IPS-11a (cell line): ENCODE data around the gene RAPGEF5.
A peak's percentile ranks its signal among the peaks of the same experiment; 100 is the strongest.

ENCODE experiments used
- H3K4me3 ChIP-seq: one replicate; pipeline ENCODE4 v1.5.1; 2013; ENCODE audit warnings: low read depth, low read length, control low read depth

The RAPGEF5 gene

DNA sequence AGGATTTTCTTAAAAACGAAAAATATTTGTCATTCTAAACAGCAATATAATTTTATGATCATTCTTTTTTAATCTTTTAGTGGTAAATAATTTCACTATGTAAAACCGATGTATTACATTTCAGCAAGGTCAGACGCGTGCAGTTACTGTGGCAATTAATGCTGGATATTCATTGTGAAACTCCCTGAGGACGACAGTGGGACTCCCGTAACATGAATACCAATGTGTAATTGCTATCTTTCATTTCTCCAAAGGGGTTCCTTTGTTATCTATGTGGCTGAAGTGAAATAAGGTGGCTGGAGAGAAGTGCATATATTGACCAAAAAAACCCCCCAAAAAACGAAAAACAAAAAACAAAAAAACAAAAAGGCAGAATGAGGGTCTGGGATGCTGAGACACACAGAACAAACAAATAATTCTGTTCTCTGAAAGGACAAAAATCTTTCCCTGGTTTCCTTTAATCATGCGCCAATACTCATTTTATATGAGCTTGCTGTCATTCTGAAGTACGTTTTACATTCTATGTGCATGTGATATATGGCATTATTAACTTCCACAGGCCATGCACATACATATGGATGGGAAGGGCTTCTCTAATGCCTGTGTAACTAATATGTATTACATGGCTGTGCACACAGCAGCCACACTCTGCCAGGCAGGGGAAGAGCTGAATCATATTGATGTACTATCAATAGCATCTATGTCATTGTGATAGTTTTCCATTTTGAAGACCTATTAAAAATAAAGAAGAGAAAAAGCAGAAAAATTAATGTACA lies 161.4 kb downstream of the RAPGEF5 start:
- H3K4me3 ChIP-seq = no peak overlapping the region

DNA sequence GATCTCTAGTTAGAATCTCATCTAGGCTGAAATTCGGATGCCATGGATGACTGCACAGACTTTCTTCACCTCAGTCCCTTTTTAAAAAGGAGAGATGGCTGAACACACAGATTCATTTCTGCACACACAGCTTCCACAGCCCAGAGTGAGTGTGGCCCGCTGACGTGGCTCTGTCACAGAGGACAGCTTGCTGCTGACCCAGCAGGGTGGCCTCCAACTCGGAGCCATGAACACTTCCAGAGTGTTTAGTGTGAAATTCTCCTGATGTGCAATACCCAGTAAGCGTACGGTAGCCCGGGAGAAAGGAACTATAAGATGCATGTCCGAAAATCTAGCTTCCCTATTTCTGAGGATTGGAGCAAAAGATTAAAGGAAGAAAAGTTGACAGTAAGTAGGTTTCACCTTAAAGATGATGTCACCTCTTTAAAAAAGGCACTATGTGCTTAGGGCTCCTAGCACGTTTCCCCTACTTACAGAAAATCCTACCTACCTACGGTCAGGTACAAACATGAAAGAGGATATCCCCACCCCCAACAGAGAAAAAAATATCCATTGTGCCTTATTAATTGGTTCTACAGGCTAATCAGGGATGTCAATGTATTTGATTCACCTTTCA lies 162.2 kb downstream of the RAPGEF5 start:
- no peak overlapping the region for H3K4me3 ChIP-seq

DNA sequence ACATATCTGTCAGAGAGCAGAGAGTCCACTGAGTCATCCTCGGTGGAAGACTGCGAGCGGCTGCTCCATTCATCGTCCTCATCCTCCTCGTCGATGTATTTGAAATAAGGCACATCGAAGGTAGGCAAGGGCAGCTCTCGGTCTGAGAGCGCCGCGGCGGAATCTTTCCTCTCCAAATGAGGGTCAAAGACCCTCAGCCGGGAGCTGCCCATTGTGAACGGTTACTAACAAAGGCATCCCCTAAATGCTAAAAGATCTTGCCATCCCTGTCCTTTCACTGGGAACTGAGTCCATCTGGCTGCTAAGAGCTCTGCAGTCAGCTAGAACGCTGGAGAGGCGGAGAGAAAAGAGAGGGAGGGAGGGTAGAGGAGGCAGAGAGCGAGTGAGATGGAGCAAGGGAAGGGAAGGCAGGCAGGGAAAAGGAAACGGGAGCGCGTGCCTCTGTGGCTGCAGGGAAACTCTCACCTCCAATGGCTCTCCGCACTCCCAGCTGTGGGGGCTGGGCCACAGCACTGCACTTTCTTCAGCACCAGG lies 163.4 kb downstream of the RAPGEF5 start:
- peak overlapping the region; percentile 47 for H3K4me3 ChIP-seq

DNA sequence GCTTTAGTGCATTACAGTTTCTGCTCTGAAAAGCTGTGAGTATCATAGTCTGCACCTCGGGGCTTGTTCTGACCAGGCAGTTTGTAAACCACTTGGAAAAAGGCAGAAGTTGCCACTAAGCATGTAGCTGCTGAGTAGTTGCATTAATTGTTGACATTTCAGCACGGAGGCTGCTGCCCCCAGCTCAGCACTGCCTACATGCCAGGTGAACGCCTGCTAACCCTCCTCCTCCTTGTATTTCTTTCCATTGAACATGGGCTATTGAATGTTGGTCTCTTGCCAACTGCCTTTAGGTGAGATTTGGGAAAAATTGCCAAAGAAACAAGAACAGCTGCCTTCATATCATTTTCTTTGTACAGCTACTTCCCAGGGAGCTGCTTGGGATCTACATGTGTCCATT lies 164.2 kb downstream of the RAPGEF5 start:
- H3K4me3 ChIP-seq = no peak overlapping the region

DNA sequence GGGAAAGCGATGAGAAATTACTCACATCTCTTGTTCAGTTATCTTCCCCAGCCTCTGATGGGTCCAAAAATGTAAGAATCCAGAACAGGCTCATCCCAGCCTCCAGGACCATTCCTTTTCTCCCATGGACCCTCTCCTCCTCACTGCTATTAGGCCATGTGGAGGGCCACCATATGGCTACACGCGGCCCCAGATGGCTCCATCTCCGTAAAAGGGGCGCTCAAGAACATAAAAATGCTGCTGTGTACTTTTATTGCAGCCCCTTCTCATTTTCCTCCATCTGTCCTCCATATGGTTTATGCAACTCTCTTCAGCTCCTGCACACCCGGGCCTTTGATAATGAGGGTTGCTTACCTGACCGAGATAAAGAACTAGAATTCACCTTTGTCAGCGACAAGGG lies 166.2 kb downstream of the RAPGEF5 start:
- no peak overlapping the region for H3K4me3 ChIP-seq

DNA sequence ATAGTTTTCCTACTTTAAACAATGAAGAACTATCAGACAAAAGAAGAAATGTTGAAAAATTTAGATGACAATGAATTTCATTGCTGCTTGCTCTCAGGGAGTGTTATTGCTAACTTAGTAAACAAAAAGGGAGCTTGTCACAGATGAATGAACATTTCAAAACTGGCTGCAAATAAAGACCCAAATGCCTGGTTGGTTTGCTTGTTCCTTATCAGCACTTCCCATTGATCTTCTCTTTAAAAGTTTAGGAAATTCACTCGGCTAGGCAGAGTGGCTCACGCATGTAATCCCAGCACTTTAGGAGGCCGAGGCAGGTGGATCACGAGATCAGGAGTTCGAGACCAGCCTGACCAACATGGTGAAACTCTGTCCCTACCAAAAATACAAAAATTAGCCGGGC lies 167.2 kb downstream of the RAPGEF5 start:
- H3K4me3 ChIP-seq = no peak overlapping the region

DNA sequence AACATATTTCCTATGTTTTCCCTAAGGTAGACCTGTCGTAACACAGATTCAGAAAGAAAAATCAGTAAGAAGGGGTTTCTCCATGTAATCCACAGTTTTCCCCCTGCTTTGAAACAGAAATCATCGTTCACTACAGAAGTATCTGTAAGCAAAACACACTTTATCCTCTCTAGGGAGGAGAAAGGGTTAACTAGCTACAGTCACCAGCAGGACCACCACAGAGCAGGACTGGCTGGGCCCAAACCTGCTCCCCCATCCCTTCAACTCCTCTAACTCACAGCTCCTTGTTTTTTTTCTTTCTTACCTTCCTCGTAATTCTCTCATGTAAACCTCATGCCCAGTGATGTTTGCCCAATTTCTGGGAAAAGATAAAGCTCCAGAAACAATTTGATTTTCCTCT lies 167.7 kb downstream of the RAPGEF5 start:
- no peak overlapping the region for H3K4me3 ChIP-seq

DNA sequence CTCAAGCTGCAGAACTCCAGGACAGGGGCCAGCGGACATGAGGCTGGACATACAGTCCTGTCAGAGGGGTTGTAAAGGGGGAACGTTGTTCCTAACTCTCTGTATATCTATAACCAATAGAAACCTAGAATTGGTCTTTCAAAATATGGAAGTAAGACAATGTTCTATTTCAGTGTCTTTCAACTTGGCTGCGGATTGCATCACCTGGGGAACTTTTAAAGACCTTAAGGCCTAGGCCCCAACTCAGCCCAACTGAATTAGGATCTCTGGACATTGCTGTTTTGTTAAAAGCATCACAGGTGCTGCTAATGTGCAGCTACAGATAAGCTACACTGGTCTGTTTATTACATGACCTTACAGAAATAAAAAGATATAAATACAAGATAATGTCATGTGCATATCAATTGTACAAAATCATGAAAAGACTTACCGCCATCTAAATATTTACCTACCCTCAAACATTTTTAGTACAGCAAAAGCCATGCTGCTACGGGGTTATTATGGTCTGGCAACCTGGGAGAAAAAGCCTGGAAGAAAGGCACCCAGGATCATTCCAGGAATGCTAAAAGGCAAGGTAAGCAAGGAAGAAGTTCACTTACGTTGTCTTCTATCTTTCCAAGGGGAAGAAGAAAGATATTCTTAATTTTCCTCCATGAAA lies 169.1 kb downstream of the RAPGEF5 start:
- no peak overlapping the region for H3K4me3 ChIP-seq

DNA sequence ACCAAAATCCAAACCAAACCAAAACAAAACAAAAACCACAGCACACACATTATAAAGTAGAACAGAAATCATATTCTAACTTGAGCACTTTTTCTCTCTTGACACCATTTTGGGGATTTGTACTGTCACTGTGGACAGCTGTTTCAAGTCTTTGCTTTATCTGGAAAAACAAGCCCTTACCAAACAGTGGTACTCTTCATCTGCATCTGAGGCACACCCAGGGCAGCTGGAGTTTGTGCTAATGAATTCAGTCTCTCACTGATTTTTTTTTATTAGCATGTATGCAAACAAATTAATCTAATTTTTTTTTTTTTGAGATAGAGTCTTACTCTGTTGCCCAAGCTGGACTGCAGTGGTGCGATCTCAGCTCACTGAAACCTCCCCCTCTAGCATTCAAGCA lies 171.4 kb downstream of the RAPGEF5 start:
- H3K4me3 ChIP-seq = no peak overlapping the region

DNA sequence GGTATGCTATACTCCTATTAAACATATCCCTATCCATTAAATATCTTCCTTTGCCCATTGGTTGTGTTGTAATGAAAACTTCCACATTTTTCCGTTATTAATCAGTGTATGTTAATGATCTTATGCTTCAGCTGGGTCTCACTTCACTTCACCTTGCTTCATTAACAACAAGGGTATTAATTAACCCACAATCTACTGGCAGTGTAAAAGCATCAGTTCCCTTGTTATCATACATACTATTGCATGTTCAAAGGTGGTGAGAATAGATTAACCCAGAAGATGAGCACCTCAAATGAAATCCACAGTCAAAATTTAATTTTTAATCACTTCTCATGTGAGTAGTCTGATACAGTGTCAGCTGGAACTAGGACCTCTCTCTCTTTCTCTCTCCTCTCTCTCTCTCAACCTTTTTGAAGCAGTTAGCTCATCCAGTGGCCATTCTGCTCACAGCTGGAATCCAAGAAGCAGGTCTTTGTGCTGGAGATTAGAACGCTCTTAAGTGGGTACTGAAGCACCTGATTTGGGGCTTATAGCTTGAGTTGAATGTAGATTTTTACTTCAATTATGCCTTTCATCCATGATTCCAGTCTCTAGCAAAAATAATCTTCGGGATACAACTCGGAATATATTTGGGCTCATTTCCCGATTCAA lies 172.3 kb downstream of the RAPGEF5 start:
- no peak overlapping the region for H3K4me3 ChIP-seq

DNA sequence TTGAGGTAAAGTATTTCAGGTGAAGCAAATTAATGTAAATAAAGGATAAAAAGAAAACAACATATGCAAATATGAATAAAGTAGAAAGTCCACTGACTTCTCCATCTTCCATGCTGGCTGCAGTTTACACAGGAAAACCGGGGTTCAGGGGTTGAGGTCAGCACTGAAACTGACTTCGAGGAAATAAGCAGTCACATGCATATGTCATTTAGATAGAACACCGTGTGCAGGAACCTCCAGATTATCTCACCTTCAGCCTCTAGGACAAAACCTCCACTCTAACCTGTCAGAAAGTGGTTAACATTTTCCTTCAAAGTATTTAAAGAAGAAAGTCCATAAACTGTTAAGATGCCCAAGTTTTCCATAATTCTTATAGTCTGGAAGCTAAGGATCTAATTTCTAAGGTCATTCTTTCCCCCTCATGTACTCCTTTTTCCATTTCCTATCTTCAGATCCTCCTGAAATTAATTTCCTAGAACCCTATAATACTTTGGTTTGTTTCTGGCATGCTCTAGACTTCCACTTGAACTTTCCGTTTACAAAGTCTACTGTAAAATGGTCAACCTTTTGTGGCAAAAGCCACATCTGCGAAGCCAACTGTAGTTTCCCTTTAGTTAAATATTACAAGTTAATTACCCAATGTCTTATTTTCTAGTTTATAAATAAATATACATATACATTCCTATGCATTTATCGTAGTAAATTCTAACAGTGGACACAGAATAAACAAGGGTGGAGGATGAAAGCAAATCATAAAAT lies 173.3 kb downstream of the RAPGEF5 start:
- no peak overlapping the region for H3K4me3 ChIP-seq

DNA sequence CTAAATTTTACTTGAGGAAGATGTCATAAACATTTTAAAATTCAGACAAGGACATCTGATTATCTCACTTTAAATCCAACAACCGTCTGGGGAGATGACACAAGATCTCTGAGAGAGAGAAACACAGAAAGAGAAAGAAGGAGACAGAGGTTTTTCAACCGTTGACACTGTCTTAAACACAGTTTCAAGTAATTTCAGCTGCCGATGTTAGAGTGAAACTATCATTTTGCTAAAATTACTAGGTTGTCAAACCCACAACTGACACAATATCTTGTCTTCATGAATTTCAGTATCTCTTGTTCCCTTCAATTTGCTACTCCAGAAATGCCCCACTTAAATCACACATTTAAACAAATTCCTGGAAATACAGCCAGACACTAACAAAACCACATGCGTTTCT lies 174.8 kb downstream of the RAPGEF5 start:
- H3K4me3 ChIP-seq = no peak overlapping the region

DNA sequence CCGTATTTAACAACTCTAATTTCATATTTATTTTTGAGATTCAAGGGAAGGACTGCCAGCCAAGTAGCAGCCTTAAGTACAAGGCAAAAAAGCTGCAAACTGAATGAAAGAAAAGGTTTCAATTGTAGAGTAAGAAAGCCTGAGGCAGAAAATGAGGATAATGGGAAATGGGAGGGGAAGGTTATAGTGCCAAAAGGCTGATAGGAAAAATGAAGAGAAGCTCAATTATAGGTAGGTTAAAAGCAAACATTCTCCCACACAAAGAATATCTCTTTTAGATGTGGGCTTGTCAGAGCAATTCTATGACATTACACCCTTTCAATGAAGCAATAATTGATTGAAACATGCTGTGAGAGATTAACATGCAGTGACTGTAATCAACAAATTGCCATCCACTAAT lies 175.3 kb downstream of the RAPGEF5 start:
- H3K4me3 ChIP-seq = no peak overlapping the region

DNA sequence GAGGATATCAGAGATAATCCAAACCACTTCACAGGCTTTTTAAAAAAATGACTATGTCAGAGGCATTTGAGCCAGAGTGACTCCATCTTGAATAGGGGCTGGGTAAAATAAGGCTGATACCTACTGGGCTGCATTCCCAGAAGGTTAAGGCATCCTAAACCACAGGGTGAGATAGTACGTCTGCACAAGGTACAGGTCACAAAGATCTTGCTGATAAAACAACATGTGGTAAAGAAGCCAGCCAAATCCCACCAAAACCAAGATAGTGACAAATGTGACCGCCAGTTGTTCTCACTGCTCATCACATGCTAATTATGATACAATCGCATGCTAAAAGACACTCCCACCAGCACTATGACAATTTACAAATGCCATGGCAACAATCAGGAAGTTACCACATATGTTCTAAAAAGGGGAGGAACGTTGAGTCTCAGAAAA lies 177.5 kb downstream of the RAPGEF5 start:
- no peak overlapping the region for H3K4me3 ChIP-seq

DNA sequence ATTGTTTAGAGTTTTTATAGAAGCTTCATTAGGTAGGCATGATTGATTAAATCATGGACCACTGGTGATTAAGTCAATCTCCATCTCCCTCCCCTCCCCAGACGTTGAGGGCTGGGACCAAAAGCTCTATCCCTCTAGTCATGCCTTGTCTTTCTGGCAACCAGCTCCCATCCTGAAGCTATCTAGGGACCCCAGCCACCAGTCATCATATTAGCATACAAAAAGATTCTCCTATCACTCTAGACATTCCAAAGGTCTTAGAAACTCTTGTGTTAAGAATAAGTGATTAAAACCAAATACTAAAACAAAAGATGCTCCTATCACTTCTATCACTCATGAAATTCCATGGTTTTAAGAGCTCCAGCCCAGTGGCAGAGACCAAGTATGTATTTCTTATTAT lies 178.2 kb downstream of the RAPGEF5 start:
- no peak overlapping the region for H3K4me3 ChIP-seq

DNA sequence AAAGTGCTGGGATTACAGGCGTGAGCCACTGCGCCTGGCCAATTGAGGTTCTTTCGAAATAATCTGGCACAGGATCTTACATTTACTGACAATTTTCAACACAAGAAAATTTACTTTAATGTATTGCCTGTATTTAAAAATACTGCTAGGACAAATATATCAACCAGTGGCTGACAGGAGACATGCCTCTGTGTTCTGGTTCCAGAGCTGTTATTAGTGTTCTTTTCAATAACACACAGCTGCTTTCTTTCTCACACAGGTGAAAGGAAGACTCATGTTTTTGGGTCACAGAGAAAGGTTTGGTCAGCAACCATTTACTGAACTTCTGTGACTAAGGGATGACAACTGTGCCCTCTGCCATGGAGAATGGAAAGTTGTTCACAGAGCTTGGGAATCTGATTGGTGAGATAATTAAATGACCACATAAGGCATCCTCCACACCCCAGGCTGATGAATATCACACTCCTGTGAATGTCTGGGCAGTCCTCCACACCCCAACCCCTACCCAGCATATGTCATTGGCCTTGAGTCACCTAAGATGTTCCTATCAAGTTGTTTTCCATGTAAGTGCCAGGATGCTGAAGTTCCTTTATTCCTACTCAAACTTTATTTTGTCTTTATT lies 180.1 kb downstream of the RAPGEF5 start:
- no peak overlapping the region for H3K4me3 ChIP-seq

DNA sequence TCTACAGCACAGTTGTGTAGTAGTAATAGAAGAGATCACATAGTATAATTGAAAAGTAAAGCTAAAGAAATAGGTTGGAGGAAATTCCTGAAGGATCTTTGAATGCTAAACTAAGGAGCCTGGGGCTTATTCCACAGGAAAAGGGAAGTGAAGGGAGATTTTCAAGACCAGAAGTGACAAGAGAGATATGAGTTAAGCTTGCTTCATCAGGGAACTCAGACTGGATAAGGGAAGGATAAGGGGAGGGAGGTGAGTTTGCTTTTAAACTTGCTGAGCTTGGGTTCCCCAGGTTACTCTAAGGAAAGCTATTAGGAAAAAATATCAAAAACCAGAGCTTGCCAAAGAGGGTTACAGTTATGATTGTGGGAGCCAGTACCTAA lies 182.4 kb downstream of the RAPGEF5 start:
- no peak overlapping the region for H3K4me3 ChIP-seq

DNA sequence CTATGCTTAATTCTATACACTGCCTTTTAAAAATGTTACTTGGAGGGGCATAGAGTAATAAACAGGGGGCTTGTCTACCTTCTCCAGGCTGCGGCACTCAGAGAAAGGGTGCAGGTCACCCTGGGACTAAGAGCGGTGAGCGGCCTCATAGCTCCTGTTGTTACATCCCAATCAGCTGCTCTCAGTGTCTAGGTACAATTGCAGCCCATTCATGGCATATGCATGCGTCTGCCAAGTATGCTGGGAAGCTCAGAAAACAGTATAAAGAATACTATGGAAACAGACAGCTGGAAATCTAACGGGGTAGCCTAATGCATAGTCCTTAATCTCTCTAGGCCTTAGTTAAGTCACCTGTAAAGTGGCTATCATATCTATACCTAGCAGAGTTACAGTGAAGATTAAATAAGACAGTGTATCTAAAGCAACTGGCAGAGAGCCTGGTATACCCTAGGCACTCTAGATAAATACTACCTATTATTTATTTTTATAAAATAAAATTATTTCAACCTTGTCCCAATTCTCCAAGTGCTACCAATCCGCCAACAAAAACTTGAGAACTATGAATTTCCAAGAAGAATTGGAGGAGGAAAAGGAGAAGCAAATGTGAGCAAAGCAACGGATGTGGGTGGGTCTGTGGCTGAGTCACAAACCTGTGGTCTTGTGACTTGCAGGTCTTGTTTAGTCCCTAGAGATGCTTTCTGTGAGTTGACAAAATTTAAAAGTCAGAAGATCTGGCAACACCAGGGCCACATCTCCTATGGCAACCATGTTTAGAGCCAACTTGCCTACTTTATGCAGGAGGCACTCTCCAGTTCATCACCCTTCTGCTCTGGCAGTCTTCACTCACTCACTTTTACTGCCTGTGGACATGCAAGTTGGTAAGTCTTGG lies 183.0 kb downstream of the RAPGEF5 start:
- no peak overlapping the region for H3K4me3 ChIP-seq

DNA sequence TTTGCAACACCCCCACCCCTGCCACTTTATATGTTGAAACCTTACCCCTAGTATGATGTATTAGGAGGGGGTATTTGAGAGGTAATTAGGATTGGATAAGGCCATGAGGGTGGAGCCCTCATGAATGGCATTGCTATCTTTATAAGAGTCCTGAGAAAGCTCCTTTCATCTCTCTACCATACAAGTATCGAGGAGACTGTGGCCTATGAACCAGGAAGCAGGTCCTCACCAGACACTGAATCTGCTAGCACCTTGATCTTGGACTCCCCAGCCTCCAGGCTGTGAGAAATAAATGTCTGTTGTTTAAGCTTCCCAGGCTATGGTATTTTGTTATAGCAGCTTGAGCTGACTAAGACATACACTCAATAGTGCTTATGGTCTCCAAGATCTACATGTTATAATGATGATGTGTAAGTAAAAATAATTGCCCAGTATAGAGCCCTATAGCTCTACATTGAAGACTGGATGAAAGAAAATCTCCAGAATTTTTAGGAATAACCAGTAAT lies 188.8 kb downstream of the RAPGEF5 start:
- H3K4me3 ChIP-seq = no peak overlapping the region
